ENCODE measurements around the gene SLC34A3. TPM values are rescaled to one million over a fixed set of nuclear protein-coding genes. Genes with fewer than 3 reads are reported as not detected.

SLC34A3 gene
- total RNA-seq = not detected in 2 replicates

GRCh38 chr9:137230705-137231371 lies at the start of gene SLC34A3:
SLC34A3 (plus strand) TSS chr9:137230901; CDS start chr9:137231703, 802 bp downstream.

GRCh38 chr9:137188490-137189296 lies 42.0 kb upstream of the SLC34A3 start, which contains the start of the genes ANAPC2 and SSNA1:
ANAPC2 (minus strand) TSS chr9:137188560; CDS start chr9:137188532, 28 bp downstream.
SSNA1 (plus strand) TSS chr9:137188676; CDS start chr9:137188727, 51 bp downstream.

DNA sequence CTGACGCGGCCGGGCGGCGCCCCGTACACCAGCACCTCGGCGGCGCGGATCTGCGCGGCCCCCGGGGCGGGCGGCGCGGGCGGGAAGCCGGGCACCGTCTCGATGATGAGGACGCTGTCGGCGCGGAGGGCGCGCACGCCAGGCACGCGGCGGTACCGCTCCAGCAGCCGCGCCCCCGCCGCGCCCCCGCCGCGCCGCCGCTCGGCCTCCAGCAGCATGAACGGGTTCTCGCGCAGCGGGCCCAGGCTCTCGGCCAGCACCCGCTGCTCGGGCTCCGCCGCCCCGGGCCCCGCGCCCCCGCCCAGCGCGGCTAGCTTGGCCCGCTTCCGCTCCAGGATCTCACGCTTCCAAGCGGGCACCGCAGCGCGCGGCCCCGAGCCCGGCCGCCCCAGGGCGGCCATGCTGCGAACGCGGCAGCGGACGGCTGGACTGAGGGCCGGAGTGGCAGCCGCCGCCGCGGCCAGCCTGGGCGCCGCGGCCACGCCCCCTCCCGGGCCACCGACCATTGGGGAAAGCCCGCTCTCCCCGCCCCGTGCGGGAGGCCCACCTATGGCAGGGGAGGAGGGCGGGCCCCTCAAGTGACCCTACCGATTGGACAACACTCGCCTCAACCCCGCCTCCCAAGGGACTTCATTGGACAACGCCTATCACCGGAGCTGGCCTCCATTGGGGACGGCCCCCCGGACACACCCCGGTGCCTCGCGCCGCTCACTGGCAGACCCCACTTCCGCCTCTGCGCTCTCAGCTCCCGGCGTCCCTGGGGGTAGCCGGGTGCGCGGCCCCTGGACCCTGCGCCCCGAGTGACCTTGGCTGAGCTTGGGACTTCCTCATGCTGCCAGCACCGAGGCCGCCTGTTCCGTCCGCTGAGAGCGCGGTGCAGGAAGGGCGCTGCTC lies 30.1 kb upstream of the SLC34A3 start, which contains the start of gene TPRN:
Gene TPRN, minus strand, starts transcription at position 431 of the 894 bp plus-strand sequence. Its CDS starts 30 bp downstream, at position 401.

DNA sequence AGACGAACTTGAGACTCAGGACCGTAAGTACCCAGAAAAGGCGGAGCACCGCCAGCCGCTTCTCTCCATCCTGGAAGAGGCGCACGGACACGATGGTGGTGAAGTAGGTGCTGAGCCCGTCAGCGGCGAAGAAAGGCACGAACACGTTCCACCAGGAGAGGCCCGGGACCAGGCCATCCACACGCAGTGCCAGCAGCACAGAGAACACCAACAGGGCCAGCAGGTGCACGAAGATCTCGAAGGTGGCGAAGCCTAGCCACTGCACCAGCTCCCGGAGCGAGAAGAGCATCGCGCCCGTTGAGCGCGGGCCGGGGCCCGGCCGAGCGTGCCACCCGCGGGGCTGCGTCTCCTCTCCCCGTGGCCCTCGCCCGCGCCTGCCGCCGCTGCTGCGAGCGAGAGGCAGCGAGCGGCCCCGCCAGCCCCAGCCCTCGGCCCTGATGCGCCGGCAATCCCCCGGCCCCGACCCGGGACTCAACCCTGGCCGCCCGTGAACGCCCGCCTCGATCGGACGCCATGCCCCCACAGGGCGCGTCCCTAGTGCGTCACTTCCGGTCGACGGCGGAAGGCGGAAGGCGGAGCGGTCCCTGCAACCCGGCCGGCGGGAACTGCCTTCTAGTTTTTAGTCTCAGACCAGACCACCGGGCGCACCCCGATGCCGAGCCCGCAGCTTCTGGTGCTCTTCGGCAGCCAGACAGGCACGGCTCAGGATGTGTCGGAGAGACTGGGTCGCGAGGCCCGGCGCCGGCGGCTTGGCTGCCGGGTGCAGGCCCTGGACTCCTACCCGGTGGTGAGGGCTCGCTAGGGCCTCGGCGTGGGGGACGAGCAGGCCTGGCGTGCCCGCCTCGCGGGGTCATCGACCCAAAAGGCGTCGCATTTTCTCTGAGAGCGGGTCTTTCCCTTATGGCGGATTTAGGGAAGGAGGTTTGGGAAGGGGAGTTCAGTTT lies 25.3 kb upstream of the SLC34A3 start, which contains the start of the genes NDOR1 and TMEM203:
Gene NDOR1, plus strand, starts transcription at position 575 of the 944 bp plus-strand sequence. Its CDS starts 78 bp downstream, at position 653.
Gene TMEM203, minus strand, starts transcription at position 523 of the 944 bp plus-strand sequence. Its CDS starts 234 bp downstream, at position 289.

GRCh38 chr9:137222190-137223077 lies 8.3 kb upstream of the SLC34A3 start, which contains the start of gene RNF208:
RNF208 (minus strand) TSS chr9:137222240; CDS start chr9:137221212, 1,028 bp downstream.

DNA sequence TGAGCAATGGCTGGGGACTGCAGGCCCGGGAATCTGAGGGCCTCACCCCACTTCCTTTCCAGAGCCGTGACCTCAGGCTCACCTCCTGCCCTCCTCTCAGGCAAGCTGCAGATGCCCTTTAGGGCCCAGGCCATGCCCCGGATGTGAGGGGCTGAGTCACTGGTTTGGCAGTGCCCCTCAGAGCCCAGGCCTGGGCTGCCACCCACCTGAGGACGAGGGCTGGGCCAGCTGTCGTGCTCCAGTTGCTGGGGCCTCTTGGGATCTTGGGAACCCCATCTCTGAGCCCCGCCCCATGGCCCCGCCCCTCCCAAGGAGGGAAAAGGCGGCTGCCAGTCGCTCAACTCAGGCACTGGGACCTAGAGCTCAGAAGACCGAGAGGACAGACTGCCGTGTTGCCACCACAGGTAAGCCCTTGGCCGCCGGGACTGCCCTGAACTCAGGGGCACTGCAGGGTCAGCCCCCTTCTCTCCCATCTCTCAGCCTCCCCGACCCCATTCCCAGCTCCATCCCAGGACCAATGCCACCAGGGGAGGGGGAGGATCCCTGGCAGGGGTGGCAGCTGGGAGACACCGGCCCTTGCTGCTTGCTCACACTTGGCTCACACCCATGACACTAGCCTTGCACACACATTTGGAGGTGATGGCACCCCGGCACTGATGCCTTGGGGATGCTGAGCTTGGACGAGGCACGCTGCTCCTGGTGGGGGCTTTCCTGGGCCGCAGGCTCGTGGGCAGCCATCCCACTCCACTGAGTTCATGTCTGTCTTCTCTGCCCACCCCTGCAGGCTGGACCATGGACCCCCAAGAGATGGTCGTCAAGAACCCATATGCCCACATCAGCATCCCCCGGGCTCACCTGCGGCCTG lies 5.6 kb upstream of the SLC34A3 start, which contains the start of gene CYSRT1:
Gene CYSRT1, plus strand, starts transcription at position 345 of the 865 bp plus-strand sequence. Its CDS starts 448 bp downstream, at position 793.

DNA sequence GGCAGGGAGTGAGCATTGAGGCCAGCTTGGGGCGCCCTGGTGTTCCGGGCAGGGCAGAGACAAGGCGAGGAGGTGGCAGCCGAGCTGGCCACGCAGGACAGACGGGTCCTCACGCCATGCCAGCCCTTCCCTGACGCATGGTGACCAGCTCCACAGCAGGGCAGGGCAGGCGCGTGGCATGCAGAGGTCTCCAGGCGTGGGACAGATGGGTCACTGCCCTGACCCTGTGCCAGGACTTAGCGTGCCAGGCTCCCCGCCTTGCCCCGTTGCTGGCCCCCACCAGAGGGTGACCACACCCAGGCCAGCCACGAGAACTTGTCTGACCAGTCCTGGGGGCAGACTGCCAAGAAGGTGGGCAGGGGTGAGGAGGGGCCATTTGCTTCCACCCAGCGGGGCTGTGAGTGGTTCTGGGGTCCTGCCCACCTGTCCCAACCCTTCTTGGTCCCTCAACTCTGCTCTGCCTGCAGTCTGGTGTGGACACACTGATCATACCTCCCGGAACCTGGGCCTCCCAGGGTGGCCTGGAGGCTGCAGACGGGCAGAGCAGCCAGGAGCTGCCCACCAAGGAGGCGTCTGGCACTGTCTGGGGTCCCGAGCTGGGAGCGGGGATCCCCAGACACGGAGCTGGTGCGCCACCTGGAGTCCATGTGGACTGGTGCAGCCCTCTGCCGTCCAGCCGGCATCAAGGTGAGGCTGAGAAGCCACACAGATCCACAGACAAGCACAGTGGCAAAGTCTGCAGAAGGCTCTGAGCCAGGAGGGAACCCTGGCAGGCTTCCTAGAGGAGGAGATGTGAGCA lies 3.4 kb upstream of the SLC34A3 start, which contains the start of gene RNF224:
Gene RNF224, plus strand, starts transcription at position 449 of the 799 bp plus-strand sequence. CDS start 834 bp downstream, outside the sequence.

DNA sequence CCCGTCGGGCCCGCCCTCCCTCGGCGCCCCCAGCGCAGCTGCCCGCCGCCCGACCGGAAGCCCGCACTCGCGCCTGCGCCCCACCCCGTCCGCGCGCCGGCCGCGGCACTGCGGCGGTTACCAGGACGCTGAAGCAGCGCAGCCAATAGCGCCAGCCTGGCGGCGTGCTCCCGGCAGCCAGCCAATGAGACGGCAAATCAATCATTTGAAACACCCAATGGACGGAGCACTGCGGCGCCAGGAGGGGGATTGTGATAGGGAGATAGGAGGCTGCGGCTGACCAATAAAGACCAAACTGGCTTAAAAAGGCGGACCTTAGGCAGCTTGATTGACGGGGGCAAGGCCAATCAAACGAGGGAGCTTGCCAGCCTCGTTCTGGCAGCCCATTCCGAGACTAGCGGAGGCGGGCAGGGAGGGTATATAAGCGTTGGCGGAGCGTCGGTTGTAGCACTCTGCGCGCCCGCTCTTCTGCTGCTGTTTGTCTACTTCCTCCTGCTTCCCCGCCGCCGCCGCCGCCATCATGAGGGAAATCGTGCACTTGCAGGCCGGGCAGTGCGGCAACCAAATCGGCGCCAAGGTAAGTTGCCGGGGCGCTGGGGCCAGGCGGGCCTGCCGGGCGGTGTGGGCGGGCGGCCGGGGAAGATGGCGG lies 10.3 kb downstream of the SLC34A3 start, which contains the start of gene TUBB4B:
Gene TUBB4B, plus strand, starts transcription at position 447 of the 649 bp plus-strand sequence. Its CDS starts 74 bp downstream, at position 521.

DNA sequence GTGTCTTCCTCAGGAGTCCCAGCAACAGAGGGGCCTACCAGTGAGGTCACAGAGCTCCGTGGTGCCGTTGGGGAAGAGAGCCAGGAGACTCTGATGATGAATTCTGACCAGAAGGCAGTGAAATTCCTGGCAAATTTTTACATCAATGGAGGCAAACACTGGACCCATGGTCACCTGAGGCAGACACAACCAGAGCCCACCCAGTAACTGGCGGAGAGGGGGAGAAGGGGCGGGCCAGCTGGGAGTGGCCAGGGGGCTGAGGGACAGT lies 20.4 kb downstream of the SLC34A3 start, which contains the start of gene STPG3:
Gene STPG3, plus strand, starts transcription at position 93 of the 268 bp plus-strand sequence. Its CDS starts 1 bp downstream, at position 94.

DNA sequence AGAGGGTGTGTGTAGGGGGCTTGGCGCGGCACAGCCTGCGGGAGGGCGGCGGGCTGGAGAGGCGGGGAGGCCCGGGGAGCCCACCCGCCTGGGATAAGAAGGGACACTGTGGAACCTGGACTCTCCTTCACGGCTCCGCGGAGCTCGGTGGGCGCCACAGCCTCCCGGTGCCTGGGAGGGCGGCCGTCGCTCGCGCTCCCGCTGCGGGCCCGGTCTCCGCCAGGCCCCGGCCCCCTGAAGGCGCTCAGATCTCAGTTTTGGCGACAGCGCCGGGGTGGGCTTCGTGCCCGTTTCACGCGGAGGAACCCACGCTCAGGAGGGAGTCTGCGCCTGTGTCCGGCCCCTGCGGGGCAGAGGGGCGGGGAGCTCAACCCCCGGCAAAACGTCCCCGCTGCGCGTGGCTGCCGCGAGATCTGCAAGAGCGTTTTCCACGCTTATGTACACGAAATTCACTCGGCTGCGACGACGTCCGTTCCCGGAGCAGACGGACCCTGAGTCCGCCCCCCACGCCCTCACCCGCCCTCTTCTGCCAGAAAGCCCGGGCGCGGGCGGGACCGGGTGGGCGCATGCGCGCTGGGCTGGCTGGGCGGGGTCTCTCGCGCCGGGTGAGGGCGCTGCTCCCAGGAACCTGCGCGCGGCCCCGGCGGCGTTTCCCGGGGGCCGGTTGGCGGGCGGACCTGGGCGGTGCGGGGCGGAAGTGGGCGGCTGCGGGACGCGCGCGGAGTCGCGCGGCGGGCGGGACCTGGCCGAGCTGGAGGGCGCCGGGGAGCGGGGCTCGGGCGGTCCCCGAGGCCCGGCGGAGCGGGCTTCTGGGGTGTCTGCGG lies 24.1 kb downstream of the SLC34A3 start, which contains the start of gene NELFB:
Gene NELFB, plus strand, starts transcription at position 704 of the 824 bp plus-strand sequence.

GRCh38 chr9:137277329-137278041 lies 46.8 kb downstream of the SLC34A3 start, which contains the start of gene TOR4A:
TOR4A (plus strand) TSS chr9:137277726; CDS start chr9:137278690, 964 bp downstream.

All from pericardium fibroblast (primary cell).